ENCODE data around the gene CDON. TPM values are rescaled to one million over a fixed set of nuclear protein-coding genes. Genes with fewer than 3 reads are reported as not detected.
"Not testable (repeated sequence)": the region's sequence is repeated elsewhere in the genome, so short reads cannot be mapped to it uniquely, and the experiment has no call there.

The CDON gene
- total and polyA plus RNA-seq, 2 of the 13 experiments (the other 11 are each of a cell fraction or from before 2014, with no cell fraction given): 9.6 to 12.8 TPM

DNA sequence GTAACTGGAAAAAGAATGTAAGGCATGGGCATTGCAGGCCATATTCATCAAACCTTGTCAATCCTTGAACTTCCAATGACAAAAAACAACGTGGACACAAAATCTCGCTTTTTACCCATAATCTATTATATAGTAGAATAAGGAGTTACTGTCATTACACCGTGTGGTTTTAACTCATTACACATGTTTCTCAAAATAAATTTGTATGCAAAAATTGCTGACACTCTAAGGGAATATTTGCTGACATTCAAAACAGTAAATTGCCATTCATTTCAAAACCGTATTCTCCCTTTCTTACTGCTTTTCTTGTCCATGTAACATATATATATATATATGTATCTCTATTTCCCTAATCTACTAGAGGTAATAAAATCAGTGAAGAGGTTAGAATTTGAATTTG lies 33.4 kb downstream of the CDON start:
- POLR2A ChIA-PET: interaction anchor here (1.0 to 2.4 kb wide), 2 partner anchors 32 to 160 kb away, joined by 3 to 8 read pairs; no protein-coding TSS in a partner anchor

GRCh38 chr11:126028534-126028933 lies 34.1 kb downstream of the CDON start:
- BruUV-seq (replicated peaks); H3K27ac ChIP-seq (ENCODE audit: extremely low read length, insufficient read depth, low read length); H3K36me3 ChIP-seq (replicated peaks in 1 of 2; ENCODE audit: control insufficient read depth in 1 of 2, insufficient read depth in 2 of 2, low read length in 2 of 2); H3K4me3 ChIP-seq (replicated peaks in 1 of 3; ENCODE audit: insufficient read depth in 1 of 3, low read depth in 2 of 3, low read length in 3 of 3); ATAC-seq; intact Hi-C loops (cut with micrococcal nuclease; ENCODE audit: unreplicated experiment); H3K4me2 ChIP-seq (ENCODE audit: low read depth, low read length); H3K79me2 ChIP-seq (ENCODE audit: insufficient read depth, low read length); H3K9me3 ChIP-seq (ENCODE audit: low read length); H3K9ac ChIP-seq (ENCODE audit: insufficient read depth, low read depth, low read length); in situ Hi-C loops (cut with HindIII; ENCODE audit: extremely low pct_ligation_motif_present, low pct_unique_long_range_greater_than_20kb); DNase-seq (ENCODE audit: low spot score); CTCF ChIA-PET (ENCODE audit: low intra/inter-chr PET ratio, low total read pairs); FAIRE-seq; H3K27me3 ChIP-seq (ENCODE audit: control insufficient read depth in 1 of 2, insufficient read depth in 2 of 2, low read length in 2 of 2); POLR2A ChIA-PET; H4K20me1 ChIP-seq (ENCODE audit: insufficient read depth, low read length); H2AFZ ChIP-seq (ENCODE audit: low read length): not testable (repeated sequence)
- peaks cover 43% of the 10 kb centered on the region for H3K4me1 ChIP-seq (ENCODE audit: insufficient read depth, low read length)
- 97% methylated on average over 3 of the region's 3 CpGs for whole genome bisulfite sequencing (ENCODE audit: low lambda C conversion rate)

More for the DNA sequence above, 33.4 kb downstream of the CDON start:
- TF ChIP-seq MAFK (conservative IDR thresholded peaks at IDR 0.05 in 1 of 2, IDR thresholded peaks at IDR 0.05 in 1 of 2; ENCODE audit: low read length in 2 of 2) (peak in 1 of 2 experiments; percentile 83; a peak in 2 of 4 replicates), POLR2AphosphoS5 (IDR thresholded peaks at IDR 0.05; ENCODE audit: low read depth, low read length) (no peak), MAFF (IDR thresholded peaks at IDR 0.05; ENCODE audit: low read depth, low read length) (peak; percentile 55), MAFG (CRISPR knock-in tag; IDR thresholded peaks at IDR 0.05) (no peak)
- BruUV-seq (replicated peaks): no TSS peak
- Histone ChIP-seq H3K36me3 (replicated peaks in 1 of 2; ENCODE audit: control insufficient read depth in 1 of 2, insufficient read depth in 2 of 2, low read length in 2 of 2) (no peaks in the 10 kb centered on the region), H3K4me2 (ENCODE audit: low read depth, low read length) (no peak overlapping the region), H3K9me3 (ENCODE audit: low read length) (no peaks in the 10 kb centered on the region), H3K9ac (ENCODE audit: insufficient read depth, low read depth, low read length) (no peak overlapping the region), H4K20me1 (ENCODE audit: insufficient read depth, low read length) (no peaks in the 10 kb centered on the region), H3K4me3 (replicated peaks in 1 of 3; ENCODE audit: insufficient read depth in 1 of 3, low read depth in 2 of 3, low read length in 3 of 3) (no peak overlapping the region), H2AFZ (ENCODE audit: low read length) (no peak overlapping the region), H3K4me1 (ENCODE audit: insufficient read depth, low read length) (peaks cover 50% of the 10 kb centered on the region), H3K27ac (ENCODE audit: extremely low read length, insufficient read depth, low read length) (no peak overlapping the region), H3K27me3 (ENCODE audit: control insufficient read depth in 1 of 2, insufficient read depth in 2 of 2, low read length in 2 of 2) (no peaks in the 10 kb centered on the region), H3K79me2 (ENCODE audit: insufficient read depth, low read length) (no peaks in the 10 kb centered on the region)
- ATAC-seq (no peak), DNase-seq (ENCODE audit: low spot score) (no peak), FAIRE-seq (no peak)
- in situ Hi-C loops (cut with HindIII; ENCODE audit: extremely low pct_ligation_motif_present, low pct_unique_long_range_greater_than_20kb) (no loop called here), intact Hi-C loops (cut with micrococcal nuclease; ENCODE audit: unreplicated experiment) (no loop called here)
- 97% methylated on average over 4 of the region's 4 CpGs for WGBS (ENCODE audit: low lambda C conversion rate)
- CTCF ChIA-PET (ENCODE audit: low intra/inter-chr PET ratio, low total read pairs): no interaction called here

Data from HepG2 (cell line).